PC-3 (cell line): Measurements from ENCODE around the gene ZNF283.

ENCODE experiments used
- CTCF ChIP-seq: fragments of 300-600 bp; sonication (generic); conservative IDR thresholded peaks from 2 replicates; pipeline ENCODE4 v1.5.1; 2017; ENCODE audit warnings: antibody characterized with exemption, low read depth, mild to moderate bottlenecking, low read length
- EZH2 ChIP-seq: fragments of 300-600 bp; sonication (generic); IDR thresholded peaks from one replicate; pipeline ENCODE4 v1.6.1; 2017; ENCODE audit warnings: antibody characterized with exemption, mild to moderate bottlenecking, low read length; ENCODE audit not compliant: unreplicated experiment
- EZH2phosphoT487 ChIP-seq: fragments of 300-600 bp; sonication (generic); IDR thresholded peaks from 2 replicates; pipeline ENCODE4 v1.6.1; 2018; ENCODE audit warnings: mild to moderate bottlenecking, antibody characterized with exemption, low read length, borderline replicate concordance

- TF ChIP-seq CTCF (no peak), EZH2 (no peak), EZH2phosphoT487 (no peak)
Measured at GRCh38 chr19:43781630-43782310, 45.4 kb upstream of the ZNF283 start.
